H9 (cell line): ENCODE data around the gene COG6. TPM values are rescaled to one million over a fixed set of nuclear protein-coding genes. Genes with fewer than 3 reads are reported as not detected.
A peak's percentile ranks its signal among the peaks of the same experiment; 100 is the strongest.

Experiments used
- DNase-seq: peaks from one replicate; pipeline ENCODE4 v3.0.0-alpha.2; 2017
- H2AFZ ChIP-seq: one replicate; pipeline ENCODE4 v1.6.1; 2013; ENCODE audit warnings: mild to moderate bottlenecking, low read length, control low read depth, moderate library complexity
- H2AK5ac ChIP-seq: 2 replicates; pipeline ENCODE4 v1.6.1; 2013; ENCODE audit warnings: low read length, control low read depth, mixed read lengths; ENCODE audit not compliant: insufficient read length
- H2BK120ac ChIP-seq: one replicate; pipeline ENCODE4 v1.6.1; 2013; ENCODE audit warnings: low read depth, mild to moderate bottlenecking, low read length, control low read depth, inconsistent platforms; ENCODE audit not compliant: poor library complexity, severe bottlenecking
- H2BK12ac ChIP-seq: 2 replicates; pipeline ENCODE4 v1.6.1; 2013; ENCODE audit warnings: low read length, control low read depth, mixed read lengths, low read depth; ENCODE audit not compliant: insufficient read length
- H2BK15ac ChIP-seq: 2 replicates; pipeline ENCODE4 v1.6.1; 2013; ENCODE audit warnings: low read depth, low read length, control low read depth
- H2BK20ac ChIP-seq: one replicate; pipeline ENCODE4 v1.6.1; 2013; ENCODE audit warnings: low read depth, mild to moderate bottlenecking, low read length, control low read depth, inconsistent platforms; ENCODE audit not compliant: poor library complexity, severe bottlenecking
- H2BK5ac ChIP-seq: 2 replicates; pipeline ENCODE4 v1.6.1; 2013; ENCODE audit warnings: low read length, control low read depth, mixed read lengths; ENCODE audit not compliant: insufficient read length
- H3K14ac ChIP-seq: 2 replicates; pipeline ENCODE4 v1.6.1; 2013; ENCODE audit warnings: low read length, control low read depth; ENCODE audit not compliant: insufficient read depth
- H3K18ac ChIP-seq: 2 replicates; pipeline ENCODE4 v1.6.1; 2013; ENCODE audit warnings: low read depth, mild to moderate bottlenecking, mixed read lengths, low read length, control low read depth; ENCODE audit not compliant: insufficient read length
- H3K23ac ChIP-seq: 2 replicates; pipeline ENCODE4 v1.6.1; 2013; ENCODE audit warnings: low read length, control low read depth, mixed read lengths, low read depth; ENCODE audit not compliant: insufficient read length
- H3K23me2 ChIP-seq: 2 replicates; pipeline ENCODE4 v1.6.1; 2013; ENCODE audit warnings: low read depth, mild to moderate bottlenecking, mixed read lengths, low read length, control low read depth; ENCODE audit not compliant: insufficient read length, poor library complexity, severe bottlenecking
- H3K27ac ChIP-seq: 2 replicates; pipeline ENCODE4 v1.5.1; 2013; ENCODE audit warnings: low read length, control low read depth, mixed read lengths, low read depth; ENCODE audit not compliant: insufficient read length
- H3K27me3 ChIP-seq: 2 replicates; pipeline ENCODE4 v1.6.1; 2013; ENCODE audit warnings: low read length, control low read depth, inconsistent platforms; ENCODE audit not compliant: insufficient read depth
- H3K4ac ChIP-seq: 2 replicates; pipeline ENCODE4 v1.6.1; 2013; ENCODE audit warnings: low read depth, mild to moderate bottlenecking, control low read depth, inconsistent platforms, low read length, moderate library complexity
- H3K4me1 ChIP-seq: 2 replicates; pipeline ENCODE4 v1.6.1; 2013; ENCODE audit warnings: low read length, control low read depth, inconsistent platforms; ENCODE audit not compliant: insufficient read depth
- H3K4me2 ChIP-seq: 2 replicates; pipeline ENCODE4 v1.6.1; 2013; ENCODE audit warnings: low read length, control low read depth, mixed read lengths; ENCODE audit not compliant: insufficient read length, insufficient read depth
- H3K56ac ChIP-seq: 2 replicates; pipeline ENCODE4 v1.6.1; 2013; ENCODE audit warnings: low read depth, mild to moderate bottlenecking, mixed read lengths, low read length, control low read depth; ENCODE audit not compliant: insufficient read length
- H3K79me1 ChIP-seq: 2 replicates; pipeline ENCODE4 v1.6.1; 2013; ENCODE audit warnings: low read depth, mild to moderate bottlenecking, moderate library complexity, low read length, control low read depth, inconsistent platforms; ENCODE audit not compliant: insufficient read depth, poor library complexity, severe bottlenecking
- H3K79me2 ChIP-seq: 2 replicates; pipeline ENCODE4 v1.6.1; 2013; ENCODE audit warnings: low read length, control low read depth, inconsistent platforms; ENCODE audit not compliant: insufficient read depth
- H3K9ac ChIP-seq: 2 replicates; pipeline ENCODE4 v1.6.1; 2013; ENCODE audit warnings: low read length, control low read depth, mixed read lengths; ENCODE audit not compliant: insufficient read length; ENCODE audit errors: extremely low read depth
- H3K9me3 ChIP-seq: one replicate; pipeline ENCODE4 v1.6.1; 2013; ENCODE audit warnings: low read depth, low read length, inconsistent platforms; ENCODE audit not compliant: control insufficient read depth
- H3T11ph ChIP-seq: one replicate; pipeline ENCODE4 v1.6.1; 2013; ENCODE audit warnings: mild to moderate bottlenecking, low read length, control low read depth, inconsistent platforms
- H4K20me1 ChIP-seq: one replicate; pipeline ENCODE4 v1.6.1; 2013; ENCODE audit not compliant: control insufficient read depth, insufficient read length, insufficient read depth
- H4K5ac ChIP-seq: 2 replicates; pipeline ENCODE4 v1.6.1; 2013; ENCODE audit warnings: low read depth, mild to moderate bottlenecking, mixed read lengths, low read length, control low read depth; ENCODE audit not compliant: insufficient read length
- H4K8ac ChIP-seq: replicated peaks from 2 replicates; pipeline ENCODE4 v1.6.1; 2013; ENCODE audit warnings: low read length, control low read depth, mixed read lengths, low read depth; ENCODE audit not compliant: insufficient read length
- H4K91ac ChIP-seq: 2 replicates; pipeline ENCODE4 v1.6.1; 2013; ENCODE audit warnings: low read depth, mild to moderate bottlenecking, moderate library complexity, mixed read lengths, low read length, control low read depth; ENCODE audit not compliant: insufficient read length
- H3K27ac Mint-ChIP-seq, 3 experiments: 2 replicates in 2 of 3; 3 replicates in 1 of 3; pipeline ENCODE4 v1.8.0; 2020 to 2021; ENCODE audit warnings: mixed read lengths in 3 of 3, mild to moderate bottlenecking in 1 of 3, moderate library complexity in 1 of 3
- H3K27me3 Mint-ChIP-seq: 2 replicates; pipeline ENCODE4 v1.8.0; 2021; ENCODE audit warnings: low read depth, mild to moderate bottlenecking, moderate library complexity, mixed read lengths
- H3K36me3 Mint-ChIP-seq, 3 experiments: 2 replicates in 2 of 3; 3 replicates in 1 of 3; pipeline ENCODE4 v1.8.0; 2020 to 2021; ENCODE audit warnings: low read depth in 3 of 3, mixed read lengths in 3 of 3; ENCODE audit not compliant: insufficient read depth in 1 of 3
- H3K4me1 Mint-ChIP-seq, 2 experiments: 2 replicates each; pipeline ENCODE4 v1.8.0; 2020; ENCODE audit warnings: mixed read lengths in 2 of 2
- H3K4me3 Mint-ChIP-seq, 2 experiments: 2 replicates in 1 of 2; 3 replicates in 1 of 2; pipeline ENCODE4 v1.8.0; 2020 to 2021; ENCODE audit warnings: mild to moderate bottlenecking in 2 of 2, mixed read lengths in 2 of 2, moderate library complexity in 1 of 2
- H3K9me3 Mint-ChIP-seq, 2 experiments: 2 replicates in 1 of 2; 3 replicates in 1 of 2; pipeline ENCODE4 v1.8.0; 2020; ENCODE audit warnings: mild to moderate bottlenecking in 2 of 2, mixed read lengths in 2 of 2, moderate library complexity in 1 of 2
- CTCF ChIP-seq: fragments of 200-600 bp; sonication (generic); conservative IDR thresholded peaks from 3 replicates; pipeline ENCODE4 v1.8.0; 2021; ENCODE audit warnings: antibody characterized with exemption, mild to moderate bottlenecking
- WGBS: extraction: QIAGEN DNeasy Blood & Tissue Kit; methylation state at CpG from one replicate; pipeline ENCODE4 v1.1.7; 2013; ENCODE audit warnings: missing lambda C conversion rate, low lambda C conversion rate, mixed read lengths; ENCODE audit not compliant: insufficient read length; ENCODE audit errors: extremely low coverage; 5-methylcytosine and 5-hydroxymethylcytosine counted together
- total RNA-seq: library from RNA; stranded (reverse); gene quantifications from 2 replicates; pipeline ENCODE4 v1.2.1, GENCODE V29; 2021

Gene COG6
- total RNA-seq, 1 experiment from 2014 or later, result 23.7 TPM

- Histone ChIP-seq H4K20me1 (no peaks in the 10 kb centered on the region), H2BK20ac (no peak overlapping the region), H3K56ac (no peak overlapping the region), H3K4me1 (no peaks in the 10 kb centered on the region), H2BK12ac (no peak overlapping the region), H3K23ac (no peak overlapping the region), H3K14ac (no peak overlapping the region), H2AFZ (no peak overlapping the region), H2AK5ac (no peak overlapping the region), H3K27ac (no peak overlapping the region), H2BK15ac (no peak overlapping the region), H3K4me2 (no peak overlapping the region), H3K79me1 (no peaks in the 10 kb centered on the region), H2BK120ac (no peak overlapping the region), H4K5ac (no peak overlapping the region), H4K91ac (no peak overlapping the region), H3K79me2 (no peaks in the 10 kb centered on the region), H3K9me3 (no peaks in the 10 kb centered on the region), H3K23me2 (no peaks in the 10 kb centered on the region), H3K18ac (no peak overlapping the region), H4K8ac (no peak overlapping the region), H3T11ph (no peak overlapping the region), H3K27me3 (no peaks in the 10 kb centered on the region), H2BK5ac (no peak overlapping the region), H3K4ac (no peak overlapping the region), H3K9ac (no peak overlapping the region)
- Mint-ChIP-seq H3K27ac (no peak overlapping the region; a peak in 2 of 7 replicates), H3K27me3 (no peaks in the 10 kb centered on the region), H3K9me3 (no peaks in the 10 kb centered on the region), H3K36me3 (peaks cover 0 to 4% (median 0%) of the 10 kb centered on the region in 3 experiments; a peak in 3 of 7 replicates), H3K4me1 (peaks cover 11 to 17% of the 10 kb centered on the region in 2 experiments), H3K4me3 (no peak overlapping the region)
- no CpG with 5 or more reads among the region's 2 CpGs for WGBS
- DNase-seq, result peak; percentile 53
- TF ChIP-seq CTCF, result peak; percentile 55; the same call in 2 of the 3 replicates
These were observed 110.5 kb downstream of the COG6 start for GRCh38 chr13:39765801-39766463.
